Subcutaneous adipose tissue (tissue), 4 donors: ENCODE results near the gene SYPL2. TPM values are rescaled to one million over a fixed set of nuclear protein-coding genes. Genes with fewer than 3 reads are reported as not detected.

Experiments used
- total RNA-seq, 4 donors: library from RNA; depleted of rRNA; stranded (reverse); fragments of >200 nt; gene quantifications; one replicate each; pipeline ENCODE4 v1.1.0, GENCODE V29; 2016
- TF ChIP-seq, protein P1 (sequence below): fragments of 450-650 bp; IDR thresholded peaks from one replicate; pipeline ENCODE4 v1.5.1; 2016; ENCODE audit warnings: low read depth, mild to moderate bottlenecking, control low read depth, antibody characterized with exemption, moderate library complexity

SYPL2 gene
- total RNA-seq, 4 donors from 2014 or later: 0.22 to 1.3 (median 0.83) TPM

DNA sequence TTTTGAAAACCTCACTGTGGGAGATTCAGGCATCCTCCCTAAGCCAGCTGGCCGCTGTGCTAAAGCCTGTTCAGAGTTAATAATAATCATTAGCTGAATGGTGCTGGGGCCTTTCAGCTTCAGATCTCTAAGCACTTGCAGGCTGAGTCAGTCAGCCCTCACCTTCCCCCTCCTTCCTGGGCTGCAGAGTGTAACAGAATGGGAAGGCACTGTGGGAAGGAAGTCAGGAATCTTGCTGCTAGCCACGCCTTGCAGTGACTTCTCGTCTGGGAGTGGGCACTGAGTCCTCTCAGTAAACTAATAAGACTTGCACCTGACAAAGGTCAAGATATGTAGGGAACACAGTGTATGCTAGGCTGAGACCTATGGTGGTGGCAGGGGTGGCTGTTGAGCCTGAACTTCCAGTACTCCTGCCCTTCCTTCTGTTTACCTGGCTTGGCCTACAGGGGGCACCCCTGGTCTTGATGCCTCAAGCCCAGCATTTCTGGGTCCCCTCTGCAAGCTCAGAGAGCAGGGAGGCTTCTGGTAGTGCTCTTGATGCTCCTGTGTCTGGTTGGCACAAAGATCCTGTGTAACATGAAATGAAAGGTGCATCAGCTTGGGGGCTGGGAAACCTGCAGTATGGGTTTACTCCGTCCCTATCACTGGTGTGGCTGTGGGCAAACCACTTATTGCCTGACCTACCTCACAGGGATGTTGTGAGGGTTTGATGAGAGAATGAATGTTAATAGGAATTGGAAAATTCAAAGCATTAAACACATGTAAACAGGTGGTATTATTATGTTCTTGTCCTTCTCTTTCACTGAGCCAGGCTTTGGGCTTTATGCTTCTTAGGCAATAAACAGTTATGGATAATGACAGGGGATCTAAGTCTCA, 33.6 kb downstream of the SYPL2 start:
- TF ChIP-seq, protein P1, sequence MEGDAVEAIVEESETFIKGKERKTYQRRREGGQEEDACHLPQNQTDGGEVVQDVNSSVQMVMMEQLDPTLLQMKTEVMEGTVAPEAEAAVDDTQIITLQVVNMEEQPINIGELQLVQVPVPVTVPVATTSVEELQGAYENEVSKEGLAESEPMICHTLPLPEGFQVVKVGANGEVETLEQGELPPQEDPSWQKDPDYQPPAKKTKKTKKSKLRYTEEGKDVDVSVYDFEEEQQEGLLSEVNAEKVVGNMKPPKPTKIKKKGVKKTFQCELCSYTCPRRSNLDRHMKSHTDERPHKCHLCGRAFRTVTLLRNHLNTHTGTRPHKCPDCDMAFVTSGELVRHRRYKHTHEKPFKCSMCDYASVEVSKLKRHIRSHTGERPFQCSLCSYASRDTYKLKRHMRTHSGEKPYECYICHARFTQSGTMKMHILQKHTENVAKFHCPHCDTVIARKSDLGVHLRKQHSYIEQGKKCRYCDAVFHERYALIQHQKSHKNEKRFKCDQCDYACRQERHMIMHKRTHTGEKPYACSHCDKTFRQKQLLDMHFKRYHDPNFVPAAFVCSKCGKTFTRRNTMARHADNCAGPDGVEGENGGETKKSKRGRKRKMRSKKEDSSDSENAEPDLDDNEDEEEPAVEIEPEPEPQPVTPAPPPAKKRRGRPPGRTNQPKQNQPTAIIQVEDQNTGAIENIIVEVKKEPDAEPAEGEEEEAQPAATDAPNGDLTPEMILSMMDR: no peak

DNA sequence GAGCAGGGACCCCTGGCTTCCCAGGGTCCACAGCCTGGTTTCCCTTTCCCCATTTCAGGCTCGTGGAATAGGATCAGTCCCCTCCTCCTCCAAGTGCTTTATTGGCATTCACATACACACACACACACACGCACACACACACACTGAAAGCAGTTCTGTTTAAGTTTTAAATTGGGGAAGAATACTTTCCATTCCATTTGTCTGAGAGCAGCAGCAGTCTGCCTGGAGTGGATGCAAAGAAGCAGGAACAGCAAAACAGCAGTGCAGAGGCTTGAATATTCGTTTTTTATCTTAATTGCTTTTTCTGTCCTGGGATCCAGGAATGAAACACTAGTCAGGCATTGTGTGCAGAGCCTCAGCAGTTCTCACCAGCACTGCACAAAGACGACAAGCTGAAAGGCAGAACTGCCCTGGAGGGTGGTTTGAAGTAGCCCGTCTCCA, 34.6 kb downstream of the SYPL2 start:
- TF ChIP-seq, protein P1: no peak

DNA sequence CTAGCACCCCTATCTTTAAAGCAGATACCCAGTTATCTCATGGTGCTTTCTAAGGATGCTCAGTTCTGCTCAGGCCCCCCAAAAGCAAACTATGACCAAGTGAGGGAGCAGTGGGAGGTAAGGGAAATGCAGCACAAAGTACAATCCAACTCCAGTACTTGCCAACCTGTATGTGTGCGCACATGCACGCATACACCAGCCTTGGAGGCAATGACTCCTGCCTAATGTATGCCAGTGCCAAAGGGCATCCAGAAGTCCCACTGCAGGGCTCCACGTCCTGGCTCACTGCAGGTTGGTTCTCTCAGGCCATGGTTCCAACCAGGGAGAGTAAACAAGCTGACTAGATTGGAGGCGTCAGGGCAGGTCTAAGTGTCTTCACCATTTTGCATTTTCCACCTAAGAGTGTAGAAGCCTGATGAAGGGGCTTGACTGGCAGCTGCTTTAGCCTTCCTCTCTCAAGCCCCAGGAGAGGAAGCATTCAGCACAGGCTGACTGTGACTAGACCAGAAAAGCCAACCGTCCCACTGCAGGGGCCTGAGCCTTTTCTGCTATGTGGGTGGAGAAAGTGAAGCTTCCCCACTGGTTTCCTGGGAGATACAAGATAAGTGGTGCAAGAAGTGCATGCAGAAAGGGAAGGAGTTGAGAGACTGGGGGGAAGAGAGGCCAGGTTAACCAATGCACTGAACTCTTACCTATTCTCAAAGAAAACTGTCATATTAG, 35.5 kb downstream of the SYPL2 start:
- TF ChIP-seq, protein P1: no peak

DNA sequence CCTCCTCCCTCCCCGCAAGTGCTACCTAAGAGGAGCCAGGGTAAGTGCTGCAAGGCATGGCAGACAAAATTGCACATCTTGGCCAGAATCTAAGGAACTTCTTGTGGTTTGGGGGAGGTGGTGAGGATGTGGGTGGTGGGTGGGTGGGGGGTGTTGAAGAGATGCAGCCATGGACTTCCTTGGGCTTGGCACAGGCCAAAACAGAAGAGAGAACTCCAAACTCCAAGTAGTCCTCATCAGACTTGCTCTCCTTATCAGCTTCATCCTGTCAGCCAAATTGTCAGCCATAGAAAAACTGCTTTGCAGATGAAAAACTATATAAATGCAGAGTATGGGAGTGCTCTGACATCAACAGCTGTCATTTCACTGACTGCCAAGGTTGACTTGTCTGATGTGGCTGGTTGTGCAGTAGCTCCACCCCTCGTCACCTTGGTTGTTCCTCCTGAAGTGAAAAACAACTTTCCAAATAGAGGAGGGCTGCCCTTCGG, 36.1 kb downstream of the SYPL2 start:
- TF ChIP-seq, protein P1: no peak

DNA sequence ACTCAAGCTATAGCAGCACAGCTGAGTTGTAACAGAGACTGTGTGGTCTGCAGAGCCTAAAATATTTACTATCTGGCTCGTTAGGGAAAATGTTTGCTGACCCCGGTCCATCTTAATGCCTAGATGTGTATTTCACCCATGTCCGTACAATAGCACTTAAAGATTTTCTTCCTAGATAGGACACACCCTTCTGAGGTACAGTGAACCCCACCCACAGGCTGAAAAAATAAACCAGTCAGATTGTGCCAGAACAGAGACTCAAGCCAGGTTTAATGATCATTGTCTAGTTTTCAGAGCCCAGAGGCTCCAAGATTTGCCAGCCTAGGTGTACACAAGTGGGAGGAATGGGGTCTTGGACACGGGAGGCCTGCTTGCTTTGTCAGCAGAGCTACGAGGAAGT, 37.6 kb downstream of the SYPL2 start:
- TF ChIP-seq, protein P1: no peak

DNA sequence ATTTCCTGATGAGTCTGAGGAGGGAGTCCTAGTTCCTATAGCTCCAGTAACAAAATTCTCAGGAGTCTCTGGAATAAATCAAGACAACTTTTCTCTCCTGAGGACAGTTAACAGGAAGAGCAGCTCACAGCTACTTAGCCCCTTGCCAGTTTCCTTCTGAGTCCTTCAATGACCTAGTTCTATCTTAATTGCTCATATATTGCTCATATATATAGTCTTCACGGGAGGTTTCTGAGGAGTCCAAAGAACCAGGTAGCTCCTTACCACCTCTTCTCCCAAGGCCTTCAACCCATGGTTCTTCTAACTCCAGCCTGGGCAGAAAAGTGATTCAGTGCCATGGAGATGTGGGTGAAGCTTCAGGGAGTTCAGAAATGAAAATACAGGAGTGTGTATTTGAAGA, 38.6 kb downstream of the SYPL2 start:
- TF ChIP-seq, protein P1: no peak
